ENCODE measurements around the gene ZNF319.

GRCh38 chr16:58027916-58028455, 27.5 kb upstream of the ZNF319 start:
- no peak for TF ChIP-seq CTCF (IDR thresholded peaks at IDR 0.05)
- no peak for TF ChIP-seq POLR2A (IDR thresholded peaks at IDR 0.05)
